Omental fat pad (tissue), 4 donors: Measurements from ENCODE around the gene FGD4. TPM values are rescaled to one million over a fixed set of nuclear protein-coding genes. Genes with fewer than 3 reads are reported as not detected.
"Not testable (repeated sequence)": the region's sequence is repeated elsewhere in the genome, so short reads cannot be mapped to it uniquely, and the experiment has no call there.

Source experiments
- ATAC-seq: fragments of 150-250 bp; one replicate; pipeline ENCODE4 v1.9.1; 2016; ENCODE audit warnings: mild to moderate bottlenecking, moderate library complexity; ENCODE audit not compliant: low FRiP score
- DNase-seq: peaks from one replicate; pipeline ENCODE4 v3.0.0-alpha.2; 2019; ENCODE audit warnings: low spot score
- total RNA-seq, 4 donors: library from RNA; depleted of rRNA; stranded (reverse); fragments of >200 nt; gene quantifications; one replicate each; pipeline ENCODE4 v1.1.0, GENCODE V29; 2016
- TF ChIP-seq, protein P1 (sequence below), 3 donors: fragments of 450-650 bp; IDR thresholded peaks; one replicate each; pipeline ENCODE4 v1.5.1; 2016 to 2017; ENCODE audit warnings: antibody characterized with exemption in 3 of 3, mild to moderate bottlenecking in 3 of 3, moderate library complexity in 2 of 3

FGD4 gene
- total RNA-seq, 4 donors from 2014 or later: 43.1 to 111 (median 51.5) TPM

DNA sequence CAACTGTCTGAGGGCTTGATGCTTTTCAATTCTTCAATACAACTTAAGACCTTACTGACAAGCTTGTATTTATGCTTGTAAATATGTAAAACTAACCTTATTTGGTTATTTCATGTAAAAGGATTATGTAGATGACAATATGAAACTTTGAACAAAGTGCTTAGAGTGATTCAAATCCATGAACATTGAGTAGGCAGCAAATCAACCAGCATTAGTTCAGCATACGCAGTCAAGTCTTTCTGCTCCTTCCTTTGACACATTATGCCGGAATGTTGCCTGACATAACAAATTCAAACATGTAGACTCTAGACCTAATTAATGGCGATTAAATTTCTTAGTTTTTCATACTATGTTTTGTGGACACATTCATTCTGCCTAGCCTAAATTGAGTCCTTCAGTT, 105.2 kb downstream of the FGD4 start:
- ATAC-seq (no peak), DNase-seq (no peak)
- TF ChIP-seq, protein P1, sequence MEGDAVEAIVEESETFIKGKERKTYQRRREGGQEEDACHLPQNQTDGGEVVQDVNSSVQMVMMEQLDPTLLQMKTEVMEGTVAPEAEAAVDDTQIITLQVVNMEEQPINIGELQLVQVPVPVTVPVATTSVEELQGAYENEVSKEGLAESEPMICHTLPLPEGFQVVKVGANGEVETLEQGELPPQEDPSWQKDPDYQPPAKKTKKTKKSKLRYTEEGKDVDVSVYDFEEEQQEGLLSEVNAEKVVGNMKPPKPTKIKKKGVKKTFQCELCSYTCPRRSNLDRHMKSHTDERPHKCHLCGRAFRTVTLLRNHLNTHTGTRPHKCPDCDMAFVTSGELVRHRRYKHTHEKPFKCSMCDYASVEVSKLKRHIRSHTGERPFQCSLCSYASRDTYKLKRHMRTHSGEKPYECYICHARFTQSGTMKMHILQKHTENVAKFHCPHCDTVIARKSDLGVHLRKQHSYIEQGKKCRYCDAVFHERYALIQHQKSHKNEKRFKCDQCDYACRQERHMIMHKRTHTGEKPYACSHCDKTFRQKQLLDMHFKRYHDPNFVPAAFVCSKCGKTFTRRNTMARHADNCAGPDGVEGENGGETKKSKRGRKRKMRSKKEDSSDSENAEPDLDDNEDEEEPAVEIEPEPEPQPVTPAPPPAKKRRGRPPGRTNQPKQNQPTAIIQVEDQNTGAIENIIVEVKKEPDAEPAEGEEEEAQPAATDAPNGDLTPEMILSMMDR (IDR thresholded peaks at IDR 0.05): no peak

DNA sequence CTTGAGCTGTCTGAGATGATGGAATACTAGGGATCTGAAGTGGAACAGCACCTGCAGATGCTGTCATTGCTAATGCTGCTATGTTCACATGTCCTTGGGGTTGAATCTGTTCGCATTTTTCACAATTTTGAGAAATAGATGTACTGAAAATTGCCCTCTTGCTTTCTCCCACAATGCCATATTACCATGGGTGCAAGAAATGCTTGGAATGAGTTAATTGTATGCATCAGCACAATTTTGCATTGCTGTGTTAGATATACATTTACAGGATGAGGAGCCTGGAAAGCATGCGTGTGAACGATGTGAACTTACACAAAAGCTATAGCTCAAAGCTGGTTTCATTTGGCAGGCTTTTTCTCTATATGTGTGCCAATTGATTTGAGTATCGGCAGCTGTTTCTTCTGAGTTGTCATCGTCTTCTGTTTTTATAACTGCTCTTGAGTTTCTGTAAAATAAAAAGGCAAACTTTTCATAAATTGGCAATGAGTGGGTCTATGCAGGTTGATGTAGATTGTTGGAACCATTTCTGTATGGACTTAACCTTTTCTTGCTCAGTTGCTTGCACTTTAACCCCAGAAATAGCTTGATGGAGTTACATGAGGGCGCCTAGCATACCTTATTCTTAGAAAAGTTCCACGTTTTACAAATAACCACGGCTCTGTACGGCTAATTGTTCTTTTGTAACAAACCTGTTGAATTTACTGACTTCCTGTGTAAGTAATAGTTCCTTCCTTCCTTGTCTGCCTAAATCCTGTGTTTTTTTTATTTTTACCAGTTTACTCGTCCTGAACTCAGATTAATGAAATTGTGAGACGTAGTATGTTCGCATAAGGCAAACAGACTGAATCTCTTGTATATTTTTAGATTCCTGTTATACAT, 105.9 kb downstream of the FGD4 start:
- ATAC-seq (no peak), DNase-seq (no peak)
- TF ChIP-seq, protein P1 (IDR thresholded peaks at IDR 0.05): no peak

DNA sequence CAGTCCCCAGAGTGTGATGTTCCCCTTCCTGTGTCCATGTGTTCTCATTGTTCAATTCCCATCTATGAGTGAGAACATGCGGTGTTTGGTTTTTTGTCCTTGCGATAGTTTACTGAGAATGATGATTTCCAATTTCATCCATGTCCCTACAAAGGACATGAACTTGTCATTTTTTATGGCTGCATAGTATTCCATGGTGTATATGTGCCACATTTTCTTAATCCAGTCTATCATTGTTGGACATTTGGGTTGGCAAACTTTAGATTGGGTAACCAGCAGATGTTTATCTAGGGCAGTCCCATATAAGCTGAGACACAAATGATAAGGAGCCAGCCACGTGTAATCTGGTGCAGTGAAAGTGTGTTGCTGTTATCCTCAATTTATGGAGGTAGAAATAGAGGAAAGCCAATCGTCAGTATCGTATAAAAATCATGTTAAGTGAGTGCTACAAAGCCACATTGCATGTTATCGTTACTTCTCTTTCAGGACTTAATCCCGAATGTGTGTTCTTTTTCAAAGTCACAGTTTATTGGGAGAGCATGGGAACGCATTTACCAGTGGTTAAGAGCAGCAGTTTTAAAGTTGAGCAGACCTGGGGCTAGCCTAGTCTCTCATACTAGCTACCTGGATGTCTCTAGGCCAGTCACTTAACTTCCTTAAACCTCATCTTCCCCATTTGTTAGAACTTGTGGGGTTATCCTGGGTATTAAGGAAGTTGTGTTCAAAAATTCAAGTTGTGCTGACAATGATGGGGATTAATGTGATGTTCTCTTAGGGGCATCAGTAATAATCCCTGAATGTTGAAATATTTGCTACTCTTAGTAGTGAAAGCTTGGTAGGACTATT, 108.0 kb downstream of the FGD4 start:
- not testable (repeated sequence) for ATAC-seq, DNase-seq

DNA sequence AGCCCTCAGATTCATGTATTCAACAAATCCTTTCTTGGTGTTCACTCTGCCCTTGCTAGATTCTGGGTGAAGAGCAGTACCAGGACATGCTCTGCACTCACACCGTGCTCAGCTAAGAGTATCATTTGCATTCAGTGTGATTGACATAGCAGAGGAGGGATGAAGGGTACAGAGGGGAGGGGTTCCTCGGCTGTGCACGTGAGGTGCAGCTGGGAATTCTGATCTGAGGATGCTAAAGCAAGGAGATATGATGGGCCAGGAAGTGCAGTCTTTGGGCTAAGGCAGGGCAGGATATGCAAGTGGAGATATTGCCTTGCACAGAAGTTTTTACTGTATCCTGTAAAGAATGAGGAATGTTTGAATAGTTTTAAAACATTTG, 108.6 kb downstream of the FGD4 start:
- TF ChIP-seq, protein P1 (IDR thresholded peaks at IDR 0.05): no peak

DNA sequence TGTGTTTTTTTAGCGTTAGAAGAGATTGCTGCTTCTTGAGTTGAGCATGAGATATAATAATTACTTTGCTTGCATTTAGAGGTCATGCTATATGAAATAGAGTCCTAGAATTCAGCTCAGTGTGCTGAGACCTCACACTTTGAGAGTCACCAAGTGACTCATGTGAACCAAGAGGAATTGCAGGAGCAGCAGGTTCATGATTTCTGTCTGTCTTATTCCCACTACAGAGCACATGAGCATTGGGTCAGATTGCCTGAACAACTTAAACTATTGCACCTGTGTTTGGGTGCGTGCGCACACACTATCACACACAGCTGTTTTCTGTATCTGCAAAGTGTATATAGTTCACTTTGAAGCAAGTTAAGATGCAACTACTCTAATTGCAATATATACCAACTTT, 109.3 kb downstream of the FGD4 start:
- TF ChIP-seq, protein P1 (IDR thresholded peaks at IDR 0.05): no peak
- no peak for ATAC-seq
- no peak for DNase-seq

More for the DNA sequence above, 108.6 kb downstream of the FGD4 start:
- DNase-seq (no peak), ATAC-seq (no peak)

DNA sequence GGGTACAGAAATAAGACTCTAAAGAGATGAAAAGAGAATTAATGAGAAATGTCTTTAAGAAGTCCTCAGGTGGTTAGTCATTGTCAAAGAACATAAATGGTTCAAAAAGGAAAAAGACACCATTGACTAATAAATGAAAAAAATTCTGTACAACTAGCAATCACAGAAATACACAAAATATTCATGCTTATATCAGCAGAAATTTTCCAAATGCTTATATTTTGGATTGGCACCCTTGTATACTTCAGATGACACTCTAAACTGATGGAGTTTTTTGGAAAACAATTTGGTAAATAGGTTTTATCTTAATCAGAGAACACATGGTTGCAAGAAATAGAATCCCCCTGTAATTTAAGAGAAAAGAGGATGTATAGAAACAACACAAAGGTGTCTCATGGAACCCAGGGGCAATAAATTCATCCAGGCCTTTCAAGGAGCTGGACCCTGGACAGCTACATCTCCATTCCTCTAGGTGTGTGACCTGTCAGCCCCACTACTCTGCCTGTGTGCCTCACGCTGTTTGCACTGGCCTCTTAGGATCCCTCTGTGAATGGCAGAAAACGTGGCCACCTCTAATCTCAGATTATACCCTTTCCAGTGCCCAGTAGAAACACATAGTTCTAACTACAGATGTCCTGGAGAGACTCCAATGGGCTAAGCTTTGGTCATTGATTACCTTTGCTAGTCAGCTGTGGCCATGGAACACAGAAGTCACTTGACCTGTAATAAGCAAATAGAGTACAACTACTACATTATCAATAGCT, 110.2 kb downstream of the FGD4 start:
- ATAC-seq (no peak), DNase-seq (no peak)
- TF ChIP-seq, protein P1 (IDR thresholded peaks at IDR 0.05): no peak

DNA sequence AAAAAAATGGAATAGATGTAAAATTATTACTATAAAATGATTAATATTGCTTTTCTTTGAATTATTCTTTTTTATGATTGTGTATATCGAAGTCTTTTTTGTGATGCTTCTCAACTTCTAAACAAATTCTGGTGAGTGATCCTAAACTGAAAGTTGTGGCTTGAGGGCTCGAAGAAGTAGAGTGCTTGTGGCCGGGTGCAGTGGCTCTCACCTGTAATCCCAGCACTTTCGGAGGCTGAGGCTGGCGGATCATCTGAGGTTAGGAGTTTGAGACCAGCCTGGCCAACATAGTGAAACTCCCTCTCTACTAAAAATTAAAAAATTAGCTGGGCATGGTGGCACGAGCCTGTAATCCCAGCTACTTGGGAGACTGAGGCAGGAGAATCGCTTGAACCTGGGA, 112.6 kb downstream of the FGD4 start:
- DNase-seq, ATAC-seq: not testable (repeated sequence)
